ENCODE measurements around the gene ZC3H10. TPM values are rescaled to one million over a fixed set of nuclear protein-coding genes. Genes with fewer than 3 reads are reported as not detected.

ZC3H10 gene
- total and polyA plus RNA-seq, 2 of the 13 experiments (the other 11 are each of a cell fraction or from before 2014, with no cell fraction given) = 0.70 to 2.3 TPM

DNA sequence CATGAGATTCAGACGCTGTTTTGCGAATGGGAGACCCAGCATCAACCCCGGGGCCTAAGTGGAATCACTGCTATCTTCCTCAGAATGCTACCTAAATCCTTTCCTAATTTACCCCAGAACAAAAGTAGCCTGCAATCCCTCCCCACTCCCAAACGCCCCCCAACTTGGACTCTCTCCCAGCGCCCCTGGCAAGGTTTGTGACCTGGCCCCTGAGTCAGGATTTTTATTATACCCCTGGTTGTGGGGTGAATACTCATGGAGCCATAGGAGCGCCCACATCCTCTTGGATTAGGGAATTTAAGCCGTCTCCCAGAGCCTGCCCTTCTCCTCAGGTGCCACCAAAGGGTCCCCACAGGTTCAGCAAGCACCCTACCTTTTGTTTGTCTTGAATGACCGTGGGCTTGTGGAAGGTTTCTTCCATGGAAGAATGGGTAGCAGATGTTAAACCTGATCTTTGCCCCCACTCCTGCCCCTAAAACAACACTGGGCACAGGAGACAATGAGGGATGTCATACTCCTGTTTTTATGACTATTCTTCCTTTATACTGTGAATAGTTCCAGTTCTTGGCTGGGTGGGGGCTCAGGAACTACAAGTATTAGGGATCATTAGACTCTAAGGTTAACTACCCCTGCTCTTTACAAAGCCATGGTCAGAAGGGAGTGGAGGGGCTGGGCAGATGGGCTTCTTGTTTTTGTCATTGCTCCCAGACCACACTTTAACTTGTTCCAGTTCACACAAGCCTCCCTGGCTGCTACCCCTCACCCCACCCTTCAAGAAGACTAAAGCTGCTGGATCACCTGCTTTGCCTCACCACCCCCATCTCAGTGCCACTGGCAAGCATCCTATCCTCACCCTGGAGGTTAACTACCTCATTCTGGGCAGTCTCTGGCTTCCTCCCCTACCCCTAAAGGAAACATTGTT lies 35.0 kb downstream of the ZC3H10 start:
- Histone ChIP-seq H3K4me2 (ENCODE audit: low read depth, low read length) (peak overlapping the region; percentile 82), H4K20me1 (ENCODE audit: insufficient read depth, low read length) (no peaks in the 10 kb centered on the region), H3K4me3 (replicated peaks in 1 of 3; ENCODE audit: insufficient read depth in 1 of 3, low read depth in 2 of 3, low read length in 3 of 3) (peak overlapping the region; percentile 79 to 86 (median 82)), H2AFZ (ENCODE audit: low read length) (no peak overlapping the region), H3K9ac (ENCODE audit: insufficient read depth, low read depth, low read length) (peak overlapping the region; percentile 76), H3K9me3 (ENCODE audit: low read length) (no peaks in the 10 kb centered on the region), H3K79me2 (ENCODE audit: insufficient read depth, low read length) (peaks cover 15% of the 10 kb centered on the region), H3K4me1 (ENCODE audit: insufficient read depth, low read length) (peaks cover 43% of the 10 kb centered on the region), H3K36me3 (replicated peaks in 1 of 2; ENCODE audit: control insufficient read depth in 1 of 2, insufficient read depth in 2 of 2, low read length in 2 of 2) (0 out of 5 replicates have a peak, but pooled peaks cover 0 to 1% of the 10 kb centered on the region in 2 experiments), H3K27me3 (ENCODE audit: control insufficient read depth in 1 of 2, insufficient read depth in 2 of 2, low read length in 2 of 2) (no peaks in the 10 kb centered on the region; a peak in 1 of 5 replicates), H3K27ac (ENCODE audit: extremely low read length, insufficient read depth, low read length) (peak overlapping the region; percentile 89)
- BruUV-seq (replicated peaks) = TSS peak; percentile 72
- no peak for FAIRE-seq
- POLR2A ChIA-PET = interaction anchor here (1.4 to 3.8 kb wide), 2 partner anchors 26 to 35 kb away, joined by 3 to 42 read pairs; partner anchors contain the start of genes ESYT1 and ZC3H10
- DNase-seq (ENCODE audit: low spot score) = no peak
- in situ Hi-C loops (cut with HindIII; ENCODE audit: extremely low pct_ligation_motif_present, low pct_unique_long_range_greater_than_20kb) (no loop called here), intact Hi-C loops (cut with micrococcal nuclease; ENCODE audit: unreplicated experiment) (loop anchor here (2.0 kb wide), 1 partner anchor 34 kb away; the partner anchor contains the start of gene ZC3H10)
- peak; percentile 1; the same call in 2 of the 3 replicates for ATAC-seq
- CTCF ChIA-PET (ENCODE audit: low intra/inter-chr PET ratio, low total read pairs) = interaction anchor here (1.6 kb wide), 1 partner anchor 27 kb away, joined by 5 read pairs; no protein-coding TSS in a partner anchor
- WGBS (ENCODE audit: low lambda C conversion rate) = 3% methylated on average over 8 of the region's 8 CpGs
- TF ChIP-seq ZBTB21 (CRISPR knock-in tag; IDR thresholded peaks at IDR 0.05) = no peak
- TF ChIP-seq MTF1 (CRISPR knock-in tag; IDR thresholded peaks at IDR 0.05) = no peak
- peak; percentile 20; the same call in 1 of the 2 replicates for TF ChIP-seq NFIC (IDR thresholded peaks at IDR 0.05; ENCODE audit: low read length)
- TF ChIP-seq KLF16 (CRISPR knock-in tag; IDR thresholded peaks at IDR 0.05) = 0 out of 4 replicates have a peak, but pooled peaks of 1 of the 2 experiments have one; percentile 8
- peak; percentile 67; the same call in 1 of the 2 replicates for TF ChIP-seq ZNF878 (CRISPR knock-in tag; IDR thresholded peaks at IDR 0.05)
- peak; percentile 11; the same call in 1 of the 2 replicates for TF ChIP-seq ZFX (CRISPR knock-in tag; IDR thresholded peaks at IDR 0.05; ENCODE audit: low read depth)
- 0 out of 2 replicates have a peak, but pooled peaks have one; percentile 14 for TF ChIP-seq ARHGAP35 (CRISPR knock-in tag; IDR thresholded peaks at IDR 0.05; ENCODE audit: borderline replicate concordance)
- no peak for TF ChIP-seq SOX13 (IDR thresholded peaks at IDR 0.05)
- peak in 1 of 2 experiments; percentile 64; a peak in 2 of 4 replicates for TF ChIP-seq SOX13 (CRISPR knock-in tag; conservative IDR thresholded peaks at IDR 0.05 in 1 of 2, IDR thresholded peaks at IDR 0.05 in 1 of 2)
- no peak for TF ChIP-seq REPIN1 (CRISPR knock-in tag; IDR thresholded peaks at IDR 0.05; ENCODE audit: borderline replicate concordance, low read depth)
- TF ChIP-seq, protein P1, sequence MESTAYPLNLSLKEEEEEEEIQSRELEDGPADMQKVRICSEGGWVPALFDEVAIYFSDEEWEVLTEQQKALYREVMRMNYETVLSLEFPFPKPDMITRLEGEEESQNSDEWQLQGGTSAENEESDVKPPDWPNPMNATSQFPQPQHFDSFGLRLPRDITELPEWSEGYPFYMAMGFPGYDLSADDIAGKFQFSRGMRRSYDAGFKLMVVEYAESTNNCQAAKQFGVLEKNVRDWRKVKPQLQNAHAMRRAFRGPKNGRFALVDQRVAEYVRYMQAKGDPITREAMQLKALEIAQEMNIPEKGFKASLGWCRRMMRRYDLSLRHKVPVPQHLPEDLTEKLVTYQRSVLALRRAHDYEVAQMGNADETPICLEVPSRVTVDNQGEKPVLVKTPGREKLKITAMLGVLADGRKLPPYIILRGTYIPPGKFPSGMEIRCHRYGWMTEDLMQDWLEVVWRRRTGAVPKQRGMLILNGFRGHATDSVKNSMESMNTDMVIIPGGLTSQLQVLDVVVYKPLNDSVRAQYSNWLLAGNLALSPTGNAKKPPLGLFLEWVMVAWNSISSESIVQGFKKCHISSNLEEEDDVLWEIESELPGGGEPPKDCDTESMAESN (CRISPR knock-in tag; conservative IDR thresholded peaks at IDR 0.05) = 0 out of 2 replicates have a peak, but pooled peaks have one; percentile 0
- 0 out of 2 replicates have a peak, but pooled peaks have one; percentile 24 for TF ChIP-seq SOX5 (CRISPR knock-in tag; IDR thresholded peaks at IDR 0.05; ENCODE audit: borderline replicate concordance)
- TF ChIP-seq, protein P2, sequence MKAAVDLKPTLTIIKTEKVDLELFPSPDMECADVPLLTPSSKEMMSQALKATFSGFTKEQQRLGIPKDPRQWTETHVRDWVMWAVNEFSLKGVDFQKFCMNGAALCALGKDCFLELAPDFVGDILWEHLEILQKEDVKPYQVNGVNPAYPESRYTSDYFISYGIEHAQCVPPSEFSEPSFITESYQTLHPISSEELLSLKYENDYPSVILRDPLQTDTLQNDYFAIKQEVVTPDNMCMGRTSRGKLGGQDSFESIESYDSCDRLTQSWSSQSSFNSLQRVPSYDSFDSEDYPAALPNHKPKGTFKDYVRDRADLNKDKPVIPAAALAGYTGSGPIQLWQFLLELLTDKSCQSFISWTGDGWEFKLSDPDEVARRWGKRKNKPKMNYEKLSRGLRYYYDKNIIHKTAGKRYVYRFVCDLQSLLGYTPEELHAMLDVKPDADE (CRISPR knock-in tag; IDR thresholded peaks at IDR 0.05) = 0 out of 2 replicates have a peak, but pooled peaks have one; percentile 11
- 0 out of 2 replicates have a peak, but pooled peaks have one; percentile 30 for TF ChIP-seq NCOA1 (CRISPR knock-in tag; IDR thresholded peaks at IDR 0.05)
- TF ChIP-seq GATAD2A (CRISPR knock-in tag; IDR thresholded peaks at IDR 0.05) = 0 out of 2 replicates have a peak, but pooled peaks have one; percentile 14
- no peak for TF ChIP-seq ZNF616 (CRISPR knock-in tag; IDR thresholded peaks at IDR 0.05; ENCODE audit: low read depth)
- TF ChIP-seq ZNF235 (CRISPR knock-in tag; IDR thresholded peaks at IDR 0.05; ENCODE audit: borderline replicate concordance) = 0 out of 2 replicates have a peak, but pooled peaks have one; percentile 5
- TF ChIP-seq ZNF605 (CRISPR knock-in tag; IDR thresholded peaks at IDR 0.05) = 0 out of 2 replicates have a peak, but pooled peaks have one; percentile 24
- TF ChIP-seq, protein P3, sequence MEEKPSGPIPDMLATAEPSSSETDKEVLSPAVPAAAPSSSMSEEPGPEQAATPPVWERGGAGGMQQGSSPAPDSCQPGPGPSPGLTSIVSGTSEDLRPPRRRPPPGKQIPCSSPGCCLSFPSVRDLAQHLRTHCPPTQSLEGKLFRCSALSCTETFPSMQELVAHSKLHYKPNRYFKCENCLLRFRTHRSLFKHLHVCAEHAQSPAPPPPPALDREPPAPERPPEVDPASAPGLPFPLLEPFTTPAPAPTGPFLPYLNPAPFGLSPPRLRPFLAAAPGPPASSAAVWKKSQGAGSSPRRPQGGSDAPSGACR (CRISPR knock-in tag; IDR thresholded peaks at IDR 0.05) = no peak

Data from HepG2 (cell line).